Measurements from ENCODE around the gene SLC6A5.

GRCh38 chr11:20638074-20638473 lies 38.7 kb downstream of the SLC6A5 start:
- TF ChIP-seq CTCF (IDR thresholded peaks at IDR 0.05), result no peak
- no peak for TF ChIP-seq SIN3A (IDR thresholded peaks at IDR 0.05; ENCODE audit: borderline replicate concordance, insufficient read depth, low read depth, low read length)

Measured in Panc1 (cell line).